NCI-H1105 treated with DMSO at 0.1 percent for 48 hours (cell line): ENCODE results near the gene FAM83C.

Source experiments
- DNase-seq: peaks from one replicate; lab custom pipeline; 2025; lab: John Stamatoyannopoulos, UW

Gene FAM83C

GRCh38 chr20:35283441-35284266 is 8.6 kb downstream of the FAM83C start:
- no peak for DNase-seq

- DNase-seq, result no peak
Measured at GRCh38 chr20:35281506-35282101, 10.6 kb downstream of the FAM83C start.

GRCh38 chr20:35280523-35280922 is 11.7 kb downstream of the FAM83C start:
- DNase-seq, result no peak

- no peak for DNase-seq
Measured at GRCh38 chr20:35279533-35280174, 12.6 kb downstream of the FAM83C start.

- DNase-seq, result no peak
Measured at GRCh38 chr20:35279040-35279439, 13.2 kb downstream of the FAM83C start.

GRCh38 chr20:35277531-35278395 is 14.5 kb downstream of the FAM83C start, which contains the start of gene MMP24OS:
MMP24OS (minus strand) TSS chr20:35278122; CDS start chr20:35277929, 193 bp downstream.
- DNase-seq, result peak; percentile 93

- DNase-seq, result no peak
Measured at GRCh38 chr20:35277127-35277526, 15.1 kb downstream of the FAM83C start.

GRCh38 chr20:35276408-35276807 is 15.8 kb downstream of the FAM83C start:
- no peak for DNase-seq

GRCh38 chr20:35275741-35276251 is 16.4 kb downstream of the FAM83C start:
- DNase-seq, result no peak

GRCh38 chr20:35274172-35275092 is 17.8 kb downstream of the FAM83C start:
- no peak for DNase-seq

- DNase-seq, result peak; percentile 16
Measured at GRCh38 chr20:35273449-35274171, 18.6 kb downstream of the FAM83C start.

GRCh38 chr20:35271904-35272303 is 20.3 kb downstream of the FAM83C start:
- DNase-seq, result no peak

GRCh38 chr20:35271073-35271882 is 20.9 kb downstream of the FAM83C start:
- no peak for DNase-seq

- DNase-seq, result no peak
Measured at GRCh38 chr20:35270021-35270902, 22.0 kb downstream of the FAM83C start.

- peak; percentile 34 for DNase-seq
Measured at GRCh38 chr20:35269055-35269781, 23.0 kb downstream of the FAM83C start.

- no peak for DNase-seq
Measured at GRCh38 chr20:35267092-35267491, 25.1 kb downstream of the FAM83C start.

- no peak for DNase-seq
Measured at GRCh38 chr20:35264755-35265154, 27.5 kb downstream of the FAM83C start.
